ENCODE results near the gene PCDHAC1.
"Not testable (repeated sequence)": the region's sequence is repeated elsewhere in the genome, so short reads cannot be mapped to it uniquely, and the experiment has no call there.

PCDHAC1 gene

GRCh38 chr5:140925806-140926442, at the start of gene PCDHAC1:
PCDHAC1 (plus strand) TSS chr5:140926299; CDS start chr5:140926893, 594 bp downstream.
- TF ChIP-seq ZNF274 (IDR thresholded peaks at IDR 0.05; ENCODE audit: low read depth, low read length) = no peak
- H3K4me3 ChIP-seq (ENCODE audit: low read length) = no peak within 1 kb of the TSS

GRCh38 chr5:140876541-140877261, 49.4 kb upstream of the PCDHAC1 start:
- H3K4me3 ChIP-seq (ENCODE audit: low read length) = not testable (repeated sequence)

- no peak for TF ChIP-seq ZNF274 (IDR thresholded peaks at IDR 0.05; ENCODE audit: low read depth, low read length)
- no peak overlapping the region for H3K4me3 ChIP-seq (ENCODE audit: low read length)
These were observed 48.9 kb upstream of the PCDHAC1 start for GRCh38 chr5:140877262-140877581.

- H3K4me3 ChIP-seq (ENCODE audit: low read length) = no peak within 1 kb of the TSS
- no peak for TF ChIP-seq ZNF274 (IDR thresholded peaks at IDR 0.05; ENCODE audit: low read depth, low read length)
These were observed 44.1 kb upstream of the PCDHAC1 start, which contains the start of gene PCDHA13 for GRCh38 chr5:140881889-140882590. PCDHA13 (plus strand) TSS chr5:140882124; CDS start chr5:140882269, 145 bp downstream.

GRCh38 chr5:140882591-140882899, 43.6 kb upstream of the PCDHAC1 start:
- TF ChIP-seq ZNF274 (IDR thresholded peaks at IDR 0.05; ENCODE audit: low read depth, low read length) = no peak
- H3K4me3 ChIP-seq (ENCODE audit: low read length) = no peak overlapping the region

GRCh38 chr5:140883373-140883772, 42.7 kb upstream of the PCDHAC1 start:
- TF ChIP-seq ZNF274 (IDR thresholded peaks at IDR 0.05; ENCODE audit: low read depth, low read length) = no peak
- no peak overlapping the region for H3K4me3 ChIP-seq (ENCODE audit: low read length)

- TF ChIP-seq ZNF274 (IDR thresholded peaks at IDR 0.05; ENCODE audit: low read depth, low read length) = no peak
These were observed 42.0 kb upstream of the PCDHAC1 start for GRCh38 chr5:140883927-140884697.

GRCh38 chr5:140916325-140916724, 9.8 kb upstream of the PCDHAC1 start:
- no peak for TF ChIP-seq ZNF274 (IDR thresholded peaks at IDR 0.05; ENCODE audit: low read depth, low read length)
- no peak overlapping the region for H3K4me3 ChIP-seq (ENCODE audit: low read length)

More at GRCh38 chr5:140883927-140884697, 42.0 kb upstream of the PCDHAC1 start:
- H3K4me3 ChIP-seq (ENCODE audit: low read length) = no peak overlapping the region

- no peak for TF ChIP-seq ZNF274 (IDR thresholded peaks at IDR 0.05; ENCODE audit: low read depth, low read length)
- no peak overlapping the region for H3K4me3 ChIP-seq (ENCODE audit: low read length)
These were observed 2.5 kb upstream of the PCDHAC1 start for GRCh38 chr5:140923601-140924000.

- TF ChIP-seq ZNF274 (IDR thresholded peaks at IDR 0.05; ENCODE audit: low read depth, low read length) = no peak
- H3K4me3 ChIP-seq (ENCODE audit: low read length) = no peak overlapping the region
These were observed 536 bp downstream of the PCDHAC1 start for GRCh38 chr5:140926443-140927227.

GRCh38 chr5:140927228-140927573, 1.1 kb downstream of the PCDHAC1 start:
- TF ChIP-seq ZNF274 (IDR thresholded peaks at IDR 0.05; ENCODE audit: low read depth, low read length) = no peak
- no peak overlapping the region for H3K4me3 ChIP-seq (ENCODE audit: low read length)

GRCh38 chr5:140934964-140935606, 9.0 kb downstream of the PCDHAC1 start:
- no peak for TF ChIP-seq ZNF274 (IDR thresholded peaks at IDR 0.05; ENCODE audit: low read depth, low read length)

GRCh38 chr5:140946578-140946977, 20.5 kb downstream of the PCDHAC1 start:
- TF ChIP-seq ZNF274 (IDR thresholded peaks at IDR 0.05; ENCODE audit: low read depth, low read length) = no peak
- H3K4me3 ChIP-seq (ENCODE audit: low read length) = no peak overlapping the region

More at GRCh38 chr5:140934964-140935606, 9.0 kb downstream of the PCDHAC1 start:
- H3K4me3 ChIP-seq (ENCODE audit: low read length) = no peak overlapping the region

All from GM08714 (cell line).